K562 (cell line): ENCODE measurements around the gene UBE2E2. TPM values are rescaled to one million over a fixed set of nuclear protein-coding genes. Genes with fewer than 3 reads are reported as not detected.

Source experiments
- ATAC-seq: fragments of 200-7000 bp; cut with Tn5 transposase; 3 replicates; pipeline ENCODE4 v1.9.1; 2020; ENCODE audit warnings: moderate library complexity
- BruUV-seq: library from RNA; stranded (reverse); fragments of 400-500 nt; replicated peaks from 2 replicates; lab custom pipeline; 2021; lab: Mats Ljungman, UMichigan
- CTCF ChIA-PET: fragments of 300-600 bp; formaldehyde crosslinking; extraction: SDS; loops from one replicate; lab custom pipeline; 2021; ENCODE audit warnings: low intra/inter-chr PET ratio; lab: Yijun Ruan, JAX
- POLR2A ChIA-PET: fragments of 300-600, 350-650 bp; sonication (Branson Sonifier 250); formaldehyde crosslinking; extraction: SDS; loops from one replicate; lab custom pipeline; 2021; ENCODE audit warnings: antibody characterized with exemption, inconsistent platforms; lab: Yijun Ruan, JAX
- DNase-seq, 4 experiments: peaks; one replicate each; pipeline versions ENCODE4 v3.0.0 to v3.0.0-alpha.2; 2011 to 2018; ENCODE audit warnings: low spot score in 3 of 4, mixed read lengths in 3 of 4; ENCODE audit errors: extremely low read depth in 1 of 4
- FAIRE-seq: peaks from 2 replicates; lab custom pipeline; 2011; peaks lifted over from hg19 to GRCh38; lab: Jason Lieb, UNC
- H2AFZ ChIP-seq: 2 replicates; pipeline ENCODE4 v1.6.0; 2011; ENCODE audit warnings: low read depth, low read length, control low read depth, inconsistent platforms
- H3K27ac ChIP-seq: fragments of 200-600 bp; 3 replicates; pipeline ENCODE4 v1.8.0; 2011; ENCODE audit warnings: low read depth, mild to moderate bottlenecking, control low read depth, inconsistent platforms, low read length, moderate library complexity, mixed read lengths; ENCODE audit errors: extremely low read depth
- H3K27me3 ChIP-seq, 2 experiments: fragments of 300-600 bp in 1 of 2; 2 replicates in 1 of 2; 3 replicates in 1 of 2; pipeline versions ENCODE4 v1.6.0 to v1.8.0; 2011; ENCODE audit warnings: inconsistent platforms in 2 of 2, low read length in 2 of 2, mild to moderate bottlenecking in 1 of 2, mixed read lengths in 1 of 2, moderate library complexity in 1 of 2; ENCODE audit not compliant: control insufficient read depth in 2 of 2, insufficient read depth in 2 of 2
- H3K36me3 ChIP-seq: fragments of 300-600 bp; 3 replicates; pipeline ENCODE4 v1.8.0; 2011; ENCODE audit warnings: mild to moderate bottlenecking, low read length, inconsistent platforms; ENCODE audit not compliant: control insufficient read depth, insufficient read depth
- H3K4me1 ChIP-seq, 2 experiments: fragments of 200-600 bp in 1 of 2; replicated peaks in 1 of 2; 2 replicates in 1 of 2; 3 replicates in 1 of 2; pipeline versions ENCODE4 v1.5.1 to v1.8.0; 2011; ENCODE audit warnings: inconsistent platforms in 2 of 2, low read length in 2 of 2, mild to moderate bottlenecking in 1 of 2, mixed read lengths in 1 of 2, moderate library complexity in 1 of 2; ENCODE audit not compliant: control insufficient read depth in 2 of 2, insufficient read depth in 2 of 2
- H3K4me2 ChIP-seq: 2 replicates; pipeline ENCODE4 v1.6.1; 2011; ENCODE audit warnings: low read length, control low read depth, inconsistent platforms, mixed read lengths; ENCODE audit not compliant: insufficient read depth
- H3K4me3 ChIP-seq: fragments of 200-600 bp; sonication (generic), shearing (Covaris generic); 2 replicates; pipeline ENCODE4 v1.5.1; 2016; ENCODE audit warnings: control low read depth, inconsistent platforms
- H3K79me2 ChIP-seq: fragments of 200-600 bp; 3 replicates; pipeline ENCODE4 v1.8.0; 2011; ENCODE audit warnings: low read length, inconsistent platforms; ENCODE audit not compliant: control insufficient read depth, insufficient read depth
- H3K9ac ChIP-seq, 2 experiments: 2 replicates each; pipeline versions ENCODE4 v1.6.0 to v1.6.1; 2011; ENCODE audit warnings: low read depth in 2 of 2, low read length in 2 of 2, control low read depth in 1 of 2, inconsistent platforms in 1 of 2, mild to moderate bottlenecking in 1 of 2, mixed read lengths in 1 of 2; ENCODE audit not compliant: insufficient read depth in 1 of 2
- H3K9me1 ChIP-seq: one replicate; pipeline ENCODE4 v1.6.0; 2011; ENCODE audit warnings: inconsistent platforms, mild to moderate bottlenecking, low read length, moderate library complexity; ENCODE audit not compliant: control insufficient read depth, insufficient read depth
- H3K9me3 ChIP-seq: replicated peaks from 2 replicates; pipeline ENCODE4 v1.5.1; 2011; ENCODE audit warnings: low read depth, low read length, inconsistent platforms; ENCODE audit not compliant: control insufficient read depth, insufficient read depth
- H4K20me1 ChIP-seq: replicated peaks from 2 replicates; pipeline ENCODE4 v1.6.1; 2011; ENCODE audit warnings: low read length, inconsistent platforms, mixed read lengths; ENCODE audit not compliant: control insufficient read depth, insufficient read depth
- ATF7 ChIP-seq: fragments of 450-650 bp; IDR thresholded peaks from 2 replicates; pipeline ENCODE4 v1.7.1; 2014; ENCODE audit warnings: mild to moderate bottlenecking, moderate library complexity
- C11orf30 ChIP-seq: fragments of 450-650 bp; IDR thresholded peaks from 2 replicates; pipeline ENCODE4 v1.6.1; 2016; ENCODE audit warnings: low read depth, mild to moderate bottlenecking
- DACH1 ChIP-seq: fragments of 450-650 bp; IDR thresholded peaks from 2 replicates; pipeline ENCODE4 v1.6.1; 2018; ENCODE audit not compliant: partially characterized antibody
- HMG20A ChIP-seq: fragments of 450-650 bp; formaldehyde crosslinking; conservative IDR thresholded peaks from 2 replicates; pipeline ENCODE4 v1.4.0; 2020; ENCODE audit warnings: mild to moderate bottlenecking, mixed read lengths
- POLR2G ChIP-seq: fragments of 200-400 bp; formaldehyde crosslinking; IDR thresholded peaks from 2 replicates; pipeline ENCODE4 v1.6.1; 2017; ENCODE audit warnings: low read depth, mild to moderate bottlenecking, antibody characterized with exemption, low read length, moderate library complexity
- SIN3B ChIP-seq: fragments of 450-650 bp; IDR thresholded peaks from 2 replicates; pipeline ENCODE4 v1.6.1; 2017; ENCODE audit warnings: low read depth, mild to moderate bottlenecking, moderate library complexity
- in situ Hi-C: fragments of 300-500 bp; cut with MboI; formaldehyde crosslinking; loops from 4 replicates; pipeline ENCODE4 v1.15.0; 2018; ENCODE audit warnings: inconsistent platforms, mixed read lengths
- intact Hi-C: fragments of 100-400 bp; cut with micrococcal nuclease; formaldehyde crosslinking; loops from 2 replicates; pipeline ENCODE4 v1.14.2; 2022
- polyA plus RNA-seq, 8 experiments: library from polyadenylated mRNA; depleted of rRNA in 4 of 8; stranded (reverse) in 5 of 8; unstranded in 3 of 8; fragments of >200 nt; fragmentation: Nextera tagmentation in 2 of 8; fragmentation: Illumina TruSeq in 1 of 8; extraction: Ambion mirVana in 2 of 8; extraction: Trizol in 1 of 8; gene quantifications; 2 replicates each; pipeline versions ENCODE4 v1.2.1 to v1.2.3, GENCODE V29; 2011 to 2014; ENCODE audit warnings: inconsistent platforms in 1 of 8, missing spikeins in 1 of 8
- total RNA-seq, 7 experiments: library from RNA; depleted of rRNA in 6 of 7; stranded (reverse); fragments of >200 nt in 6 of 7; fragmentation: Illumina TruSeq in 2 of 7; extraction: Trizol in 2 of 7; gene quantifications; 2 replicates each; pipeline versions ENCODE4 v1.2.1 to v1.2.3, GENCODE V29; 2011 to 2021; ENCODE audit warnings: low replicate concordance in 1 of 7
- TF ChIP-seq, protein P1 (sequence below): fragments of 450-650 bp; IDR thresholded peaks from 2 replicates; pipeline ENCODE4 v1.6.1; 2016; ENCODE audit warnings: low read depth, mild to moderate bottlenecking, moderate library complexity
- TF ChIP-seq, protein P2 (sequence below): fragments of 450-650 bp; IDR thresholded peaks from 2 replicates; pipeline ENCODE4 v1.6.1; 2017; ENCODE audit warnings: mild to moderate bottlenecking, moderate library complexity

Gene UBE2E2
- total and polyA plus RNA-seq, 9 of the 15 experiments (the other 6 are each of a cell fraction or from before 2014, with no cell fraction given): 0.22 to 5.1 (median 1.9) TPM

DNA sequence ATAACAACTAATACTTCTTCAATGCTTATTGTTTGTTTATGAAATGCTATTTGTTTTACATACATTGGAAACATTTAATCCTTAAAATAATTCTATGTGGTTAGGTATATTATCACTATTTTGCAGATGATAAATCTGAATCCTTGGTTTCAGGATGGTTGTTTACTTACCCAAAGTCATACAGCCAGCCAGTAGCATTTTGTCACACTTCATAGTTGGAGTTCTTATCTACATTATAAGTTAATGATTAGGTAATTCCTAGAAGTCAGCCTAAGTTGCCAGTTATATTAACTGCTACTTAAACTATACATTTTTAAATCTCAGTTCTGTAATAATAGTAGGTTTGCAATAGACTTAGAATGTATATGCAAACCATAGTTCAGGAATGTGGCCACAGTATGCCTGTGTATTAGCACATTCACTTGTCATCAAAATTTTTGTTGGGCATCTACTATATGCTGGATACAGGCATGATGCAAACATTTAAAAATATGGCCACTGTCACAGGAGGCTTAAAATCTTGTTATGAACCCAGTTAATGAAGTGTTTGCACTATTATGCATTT, 187.9 kb downstream of the UBE2E2 start:
- in situ Hi-C loops (no loop called here), intact Hi-C loops (no loop called here)
- Histone ChIP-seq H3K4me2 (no peak overlapping the region), H3K4me1 (no peaks in the 10 kb centered on the region), H3K27me3 (no peaks in the 10 kb centered on the region), H4K20me1 (no peaks in the 10 kb centered on the region), H2AFZ (no peak overlapping the region), H3K27ac (no peak overlapping the region), H3K36me3 (no peaks in the 10 kb centered on the region), H3K9me3 (0 out of 2 replicates have a peak, but pooled peaks cover 2% of the 10 kb centered on the region), H3K79me2 (no peaks in the 10 kb centered on the region), H3K4me3 (no peak overlapping the region), H3K9ac (no peak overlapping the region), H3K9me1 (no peaks in the 10 kb centered on the region)
- FAIRE-seq: no peak
- no TSS peak for BruUV-seq
- CTCF ChIA-PET: no interaction called here
- no peak for ATAC-seq
- no peak for TF ChIP-seq POLR2G
- TF ChIP-seq SIN3B: no peak
- TF ChIP-seq DACH1: no peak
- no peak for TF ChIP-seq ATF7
- TF ChIP-seq HMG20A (CRISPR knock-in tag): no peak
- no peak for TF ChIP-seq C11orf30
- TF ChIP-seq, protein P1, sequence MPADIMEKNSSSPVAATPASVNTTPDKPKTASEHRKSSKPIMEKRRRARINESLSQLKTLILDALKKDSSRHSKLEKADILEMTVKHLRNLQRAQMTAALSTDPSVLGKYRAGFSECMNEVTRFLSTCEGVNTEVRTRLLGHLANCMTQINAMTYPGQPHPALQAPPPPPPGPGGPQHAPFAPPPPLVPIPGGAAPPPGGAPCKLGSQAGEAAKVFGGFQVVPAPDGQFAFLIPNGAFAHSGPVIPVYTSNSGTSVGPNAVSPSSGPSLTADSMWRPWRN: no peak
- TF ChIP-seq, protein P2, sequence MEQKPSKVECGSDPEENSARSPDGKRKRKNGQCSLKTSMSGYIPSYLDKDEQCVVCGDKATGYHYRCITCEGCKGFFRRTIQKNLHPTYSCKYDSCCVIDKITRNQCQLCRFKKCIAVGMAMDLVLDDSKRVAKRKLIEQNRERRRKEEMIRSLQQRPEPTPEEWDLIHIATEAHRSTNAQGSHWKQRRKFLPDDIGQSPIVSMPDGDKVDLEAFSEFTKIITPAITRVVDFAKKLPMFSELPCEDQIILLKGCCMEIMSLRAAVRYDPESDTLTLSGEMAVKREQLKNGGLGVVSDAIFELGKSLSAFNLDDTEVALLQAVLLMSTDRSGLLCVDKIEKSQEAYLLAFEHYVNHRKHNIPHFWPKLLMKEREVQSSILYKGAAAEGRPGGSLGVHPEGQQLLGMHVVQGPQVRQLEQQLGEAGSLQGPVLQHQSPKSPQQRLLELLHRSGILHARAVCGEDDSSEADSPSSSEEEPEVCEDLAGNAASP: no peak
- DNase-seq: no peak
- POLR2A ChIA-PET: no interaction called here
